ENCODE data around the gene ZNF496. TPM values are rescaled to one million over a fixed set of nuclear protein-coding genes. Genes with fewer than 3 reads are reported as not detected.

ZNF496 gene
- total and polyA plus RNA-seq, 9 of the 15 experiments (the other 6 are each of a cell fraction or from before 2014, with no cell fraction given): 4.3 to 54.0 (median 31.3) TPM

GRCh38 chr1:247358920-247359319, 27.3 kb upstream of the ZNF496 start:
- TF ChIP-seq CEBPG (CRISPR knock-in tag; IDR thresholded peaks at IDR 0.05) (no peak), CEBPG (tag; conservative IDR thresholded peaks at IDR 0.05 in 1 of 2, IDR thresholded peaks at IDR 0.05 in 1 of 2) (peak in 1 of 2 experiments; percentile 54; a peak in 2 of 4 replicates), CEBPB (tag; IDR thresholded peaks at IDR 0.05) (peak; percentile 81), NFE2 (IDR thresholded peaks at IDR 0.05; ENCODE audit: low read depth) (0 out of 2 replicates have a peak, but pooled peaks have one; percentile 14), NR2F6 (CRISPR knock-in tag; IDR thresholded peaks at IDR 0.05) (no peak), PTRF (tag; IDR thresholded peaks at IDR 0.05) (no peak)
- 51% methylated on average over 5 of the region's 5 CpGs for WGBS (ENCODE audit: insufficient coverage, low coverage, missing lambda C conversion rate)
- no peaks in the 10 kb centered on the region for H3K9me3 ChIP-seq (replicated peaks; ENCODE audit: control insufficient read depth, insufficient read depth, low read depth, low read length)
- no peak overlapping the region for H3K9ac ChIP-seq (ENCODE audit: insufficient read depth in 1 of 2, low read depth in 2 of 2, low read length in 2 of 2)
- ChIA-PET CTCF (ENCODE audit: low intra/inter-chr PET ratio) (no interaction called here), POLR2A (no interaction called here)
- no TSS peak for BruUV-seq (replicated peaks)
- no peaks in the 10 kb centered on the region for H4K20me1 ChIP-seq (replicated peaks; ENCODE audit: control insufficient read depth, insufficient read depth, low read length)
- H2AFZ ChIP-seq (ENCODE audit: low read depth, low read length): no peak overlapping the region
- intact Hi-C loops (cut with micrococcal nuclease) (no loop called here), in situ Hi-C loops (cut with MboI) (no loop called here)
- H3K4me3 ChIP-seq: no peak overlapping the region
- DNase-seq (ENCODE audit: extremely low read depth in 1 of 4, low spot score in 3 of 4): no peak
- no peaks in the 10 kb centered on the region for H3K9me1 ChIP-seq (ENCODE audit: control insufficient read depth, insufficient read depth, low read length)
- no peak overlapping the region for H3K4me2 ChIP-seq (ENCODE audit: insufficient read depth, low read length)
- no peak overlapping the region for H3K27ac ChIP-seq (ENCODE audit: extremely low read depth, low read depth, low read length)
- no peaks in the 10 kb centered on the region for H3K27me3 ChIP-seq (ENCODE audit: control insufficient read depth in 2 of 2, insufficient read depth in 2 of 2, low read length in 2 of 2)
- H3K36me3 ChIP-seq (ENCODE audit: control insufficient read depth, insufficient read depth, low read length): no peaks in the 10 kb centered on the region
- no peak for ATAC-seq
- FAIRE-seq: no peak
- H3K4me1 ChIP-seq (replicated peaks in 1 of 2; ENCODE audit: control insufficient read depth in 2 of 2, insufficient read depth in 2 of 2, low read length in 2 of 2): peaks cover 0 to 33% of the 10 kb centered on the region in 2 experiments; a peak in 4 of 5 replicates
- H3K79me2 ChIP-seq (ENCODE audit: control insufficient read depth, insufficient read depth, low read length): no peaks in the 10 kb centered on the region

GRCh38 chr1:247357781-247358211, 26.1 kb upstream of the ZNF496 start:
- DNase-seq (ENCODE audit: extremely low read depth in 1 of 4, low spot score in 3 of 4) (peak in 1 of 4 experiments; percentile 38), ATAC-seq (no peak; the same call in 2 of the 3 replicates), FAIRE-seq (peak; percentile 29)
- 16% methylated on average over 6 of the region's 6 CpGs for WGBS (ENCODE audit: insufficient coverage, low coverage, missing lambda C conversion rate)
- no TSS peak for BruUV-seq (replicated peaks)
- Histone ChIP-seq H3K27ac (ENCODE audit: extremely low read depth, low read depth, low read length) (no peak overlapping the region), H3K4me3 (no peak overlapping the region), H3K27me3 (ENCODE audit: control insufficient read depth in 2 of 2, insufficient read depth in 2 of 2, low read length in 2 of 2) (peaks cover 0 to 6% of the 10 kb centered on the region in 2 experiments; a peak in 1 of 5 replicates), H3K79me2 (ENCODE audit: control insufficient read depth, insufficient read depth, low read length) (no peaks in the 10 kb centered on the region), H3K9ac (ENCODE audit: insufficient read depth in 1 of 2, low read depth in 2 of 2, low read length in 2 of 2) (no peak overlapping the region), H2AFZ (ENCODE audit: low read depth, low read length) (no peak overlapping the region), H4K20me1 (replicated peaks; ENCODE audit: control insufficient read depth, insufficient read depth, low read length) (no peaks in the 10 kb centered on the region), H3K4me2 (ENCODE audit: insufficient read depth, low read length) (no peak overlapping the region), H3K9me3 (replicated peaks; ENCODE audit: control insufficient read depth, insufficient read depth, low read depth, low read length) (no peaks in the 10 kb centered on the region), H3K36me3 (ENCODE audit: control insufficient read depth, insufficient read depth, low read length) (no peaks in the 10 kb centered on the region), H3K9me1 (ENCODE audit: control insufficient read depth, insufficient read depth, low read length) (no peaks in the 10 kb centered on the region), H3K4me1 (replicated peaks in 1 of 2; ENCODE audit: control insufficient read depth in 2 of 2, insufficient read depth in 2 of 2, low read length in 2 of 2) (peaks cover 0 to 33% of the 10 kb centered on the region in 2 experiments; a peak in 4 of 5 replicates)
- ChIA-PET POLR2A (interaction anchor here (0.6 to 0.9 kb wide), 2 partner anchors 27 to 46 kb away, joined by 3 to 4 read pairs; no protein-coding TSS in a partner anchor), CTCF (ENCODE audit: low intra/inter-chr PET ratio) (no interaction called here)
- intact Hi-C loops (cut with micrococcal nuclease): no loop called here
- in situ Hi-C loops (cut with MboI): no loop called here
- TF ChIP-seq BACH1 (tag; IDR thresholded peaks at IDR 0.05) (peak; percentile 14; the same call in 1 of the 2 replicates), JUND (IDR thresholded peaks at IDR 0.05; ENCODE audit: borderline replicate concordance, low read depth, low read length) (peak; percentile 16; the same call in 1 of the 2 replicates), JUND (tag; IDR thresholded peaks at IDR 0.05; ENCODE audit: borderline replicate concordance, low read depth, low read length) (no peak; the same call in 2 of the 3 replicates), PKNOX1 (IDR thresholded peaks at IDR 0.05) (peak; percentile 35; the same call in 1 of the 2 replicates), E2F1 (CRISPR knock-in tag; IDR thresholded peaks at IDR 0.05) (no peak), CEBPB (tag; IDR thresholded peaks at IDR 0.05) (peak; percentile 4; the same call in 1 of the 2 replicates), SETDB1 (IDR thresholded peaks at IDR 0.05; ENCODE audit: low read length) (no peak), SMAD3 (CRISPR knock-in tag; conservative IDR thresholded peaks at IDR 0.05) (0 out of 2 replicates have a peak, but pooled peaks have one; percentile 44)
